ENCODE results near the gene KIF12. TPM values are rescaled to one million over a fixed set of nuclear protein-coding genes. Genes with fewer than 3 reads are reported as not detected.

KIF12 gene
- total and polyA plus RNA-seq, 2 experiments from 2014 or later: 39.9 to 97.3 TPM

DNA sequence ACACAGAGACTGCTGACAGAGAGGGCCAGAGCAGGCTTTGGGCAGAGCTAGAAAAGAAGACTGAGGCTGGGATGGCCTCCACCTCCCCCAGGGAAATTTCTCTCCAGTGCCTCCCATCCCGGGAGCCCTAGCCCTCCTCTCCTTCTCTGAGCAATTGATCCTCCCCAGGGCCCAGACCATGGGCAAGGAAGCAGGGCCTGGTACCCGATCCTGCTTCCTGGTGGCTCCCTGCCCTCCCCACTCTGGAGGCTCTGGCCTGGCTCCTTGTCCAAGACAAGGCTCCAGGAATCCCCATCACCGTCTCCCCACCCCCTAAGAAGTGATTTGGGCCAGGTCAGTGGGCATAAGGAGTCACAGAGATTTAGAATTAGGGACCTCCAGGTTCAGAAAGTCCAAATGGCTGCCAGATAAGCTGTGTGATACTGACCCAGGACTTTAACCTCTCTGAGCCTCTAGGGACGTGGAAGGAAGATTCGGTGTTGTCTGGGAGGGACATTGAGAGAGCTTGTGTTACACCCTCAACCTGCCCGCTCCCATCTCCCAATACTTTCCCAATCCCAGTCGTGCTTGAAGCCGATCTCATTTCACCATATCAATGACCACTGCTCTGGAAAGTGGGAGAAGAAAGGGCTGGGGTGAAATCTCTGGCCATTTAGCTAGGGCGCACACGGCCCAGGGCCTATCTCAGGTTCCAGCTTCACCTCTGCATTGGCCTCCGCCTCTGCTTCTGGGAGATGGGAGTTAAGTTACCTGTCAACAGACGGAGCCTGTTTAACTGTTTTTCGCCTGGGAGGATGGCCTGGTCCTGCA, 25.8 kb upstream of the KIF12 start:
- H3K4me1 ChIP-seq (ENCODE audit: insufficient read depth): peaks cover 36% of the 10 kb centered on the region
- no peak overlapping the region for H2AFZ ChIP-seq
- H3K9me3 ChIP-seq (ENCODE audit: low read depth): no peaks in the 10 kb centered on the region
- TF ChIP-seq EZH2phosphoT487 (IDR thresholded peaks at IDR 0.05; ENCODE audit: low read depth, severe bottlenecking, unreplicated experiment) (no peak), EZH2 (IDR thresholded peaks at IDR 0.05; ENCODE audit: borderline replicate concordance) (no peak)
- TF ChIP-seq, protein P1, sequence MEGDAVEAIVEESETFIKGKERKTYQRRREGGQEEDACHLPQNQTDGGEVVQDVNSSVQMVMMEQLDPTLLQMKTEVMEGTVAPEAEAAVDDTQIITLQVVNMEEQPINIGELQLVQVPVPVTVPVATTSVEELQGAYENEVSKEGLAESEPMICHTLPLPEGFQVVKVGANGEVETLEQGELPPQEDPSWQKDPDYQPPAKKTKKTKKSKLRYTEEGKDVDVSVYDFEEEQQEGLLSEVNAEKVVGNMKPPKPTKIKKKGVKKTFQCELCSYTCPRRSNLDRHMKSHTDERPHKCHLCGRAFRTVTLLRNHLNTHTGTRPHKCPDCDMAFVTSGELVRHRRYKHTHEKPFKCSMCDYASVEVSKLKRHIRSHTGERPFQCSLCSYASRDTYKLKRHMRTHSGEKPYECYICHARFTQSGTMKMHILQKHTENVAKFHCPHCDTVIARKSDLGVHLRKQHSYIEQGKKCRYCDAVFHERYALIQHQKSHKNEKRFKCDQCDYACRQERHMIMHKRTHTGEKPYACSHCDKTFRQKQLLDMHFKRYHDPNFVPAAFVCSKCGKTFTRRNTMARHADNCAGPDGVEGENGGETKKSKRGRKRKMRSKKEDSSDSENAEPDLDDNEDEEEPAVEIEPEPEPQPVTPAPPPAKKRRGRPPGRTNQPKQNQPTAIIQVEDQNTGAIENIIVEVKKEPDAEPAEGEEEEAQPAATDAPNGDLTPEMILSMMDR (IDR thresholded peaks at IDR 0.05; ENCODE audit: poor library complexity): no peak
- H3K4me2 ChIP-seq: no peak overlapping the region
- H3K9me2 ChIP-seq (replicated peaks; ENCODE audit: insufficient read depth): no peaks in the 10 kb centered on the region
- DNase-seq (ENCODE audit: low spot score): no peak
- no peaks in the 10 kb centered on the region for H4K20me1 ChIP-seq (ENCODE audit: insufficient read depth, poor library complexity, severe bottlenecking)
- 83% methylated on average over 13 of the region's 13 CpGs for WGBS (ENCODE audit: low lambda C conversion rate, missing lambda C conversion rate)
- H3K27me3 ChIP-seq: no peaks in the 10 kb centered on the region
- H3K4me3 ChIP-seq: no peak overlapping the region
- H3K79me2 ChIP-seq: no peaks in the 10 kb centered on the region
- no peak overlapping the region for H3K27ac ChIP-seq
- H3K36me3 ChIP-seq (replicated peaks; ENCODE audit: insufficient read depth, low read depth): no peaks in the 10 kb centered on the region

DNA sequence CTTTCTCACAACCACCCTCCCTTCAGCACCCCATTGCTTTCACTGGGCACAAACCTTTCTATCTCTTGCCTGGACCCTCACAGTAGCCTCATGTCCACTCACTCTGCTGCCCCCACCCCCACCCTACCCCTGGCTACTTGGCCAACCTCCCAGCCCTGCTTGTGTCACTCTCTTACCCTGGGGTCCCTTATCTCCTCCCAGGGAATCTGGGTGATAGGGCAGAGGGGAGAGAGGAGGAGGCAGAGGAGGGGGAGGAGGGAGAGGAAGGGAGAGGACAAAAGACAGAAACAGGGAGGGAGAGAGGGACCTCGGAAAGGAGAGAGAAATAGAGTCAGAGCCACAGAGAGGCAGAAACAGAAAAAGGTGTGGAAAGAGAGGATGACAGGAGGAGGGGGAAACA, 25.0 kb upstream of the KIF12 start:
- Histone ChIP-seq H3K79me2 (no peaks in the 10 kb centered on the region), H3K9me3 (ENCODE audit: low read depth) (no peaks in the 10 kb centered on the region), H2AFZ (no peak overlapping the region), H3K27ac (no peak overlapping the region), H3K4me2 (no peak overlapping the region), H3K4me1 (ENCODE audit: insufficient read depth) (peaks cover 42% of the 10 kb centered on the region), H3K36me3 (replicated peaks; ENCODE audit: insufficient read depth, low read depth) (no peaks in the 10 kb centered on the region), H3K9me2 (replicated peaks; ENCODE audit: insufficient read depth) (no peaks in the 10 kb centered on the region), H4K20me1 (ENCODE audit: insufficient read depth, poor library complexity, severe bottlenecking) (no peaks in the 10 kb centered on the region), H3K27me3 (no peaks in the 10 kb centered on the region), H3K4me3 (no peak overlapping the region)
- no peak for DNase-seq (ENCODE audit: low spot score)
- no peak for TF ChIP-seq EZH2 (IDR thresholded peaks at IDR 0.05; ENCODE audit: borderline replicate concordance)
- TF ChIP-seq, protein P1 (IDR thresholded peaks at IDR 0.05; ENCODE audit: poor library complexity): no peak
- no peak for TF ChIP-seq EZH2phosphoT487 (IDR thresholded peaks at IDR 0.05; ENCODE audit: low read depth, severe bottlenecking, unreplicated experiment)
- WGBS (ENCODE audit: low lambda C conversion rate, missing lambda C conversion rate): 50% methylated on average over 1 of the region's 1 CpG

DNA sequence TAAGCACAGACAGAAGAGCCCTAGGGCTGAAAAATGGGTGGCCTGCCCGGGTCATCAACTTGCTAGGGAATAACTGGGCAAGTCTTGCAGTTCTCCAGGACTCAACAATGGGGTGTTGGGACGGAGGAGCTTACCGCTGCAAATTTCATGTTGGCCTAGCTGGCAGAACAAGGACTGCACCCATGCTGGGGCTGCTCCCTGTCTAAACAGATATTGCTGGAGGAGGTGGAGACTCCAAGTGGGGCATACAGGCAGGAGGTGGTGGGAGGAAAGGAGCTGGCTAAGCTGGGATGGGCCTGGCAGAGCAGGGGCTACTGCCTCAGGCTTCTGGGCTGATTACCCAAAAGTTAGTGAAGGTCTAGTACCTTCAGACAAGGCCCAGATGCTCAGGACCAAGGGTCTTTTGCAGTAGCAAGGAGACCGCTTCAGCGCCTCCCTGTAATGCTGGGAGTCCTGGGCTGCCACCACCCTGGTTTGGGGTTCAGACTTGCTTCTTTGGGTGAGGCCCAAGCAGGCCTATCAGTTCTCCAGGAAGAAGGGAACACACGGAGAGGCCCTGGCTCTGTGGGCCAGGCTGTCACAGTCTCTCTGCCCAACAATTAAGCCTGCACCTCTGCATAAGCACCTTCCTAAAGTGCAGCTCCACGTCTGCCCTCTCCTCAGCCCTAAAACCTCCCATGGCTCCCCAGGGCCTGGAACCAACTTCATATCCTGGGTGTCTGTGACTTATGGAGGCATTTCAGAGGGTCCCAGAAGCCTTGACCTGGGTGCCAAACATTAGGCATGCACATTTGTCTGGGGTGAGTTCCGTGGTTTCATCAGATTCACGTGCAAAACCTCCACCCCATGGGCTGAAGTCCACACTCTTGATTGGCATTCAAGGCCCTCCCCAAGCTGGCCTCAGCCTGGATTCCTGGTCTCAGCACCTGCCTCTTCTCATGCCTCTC, 24.2 kb upstream of the KIF12 start:
- Histone ChIP-seq H4K20me1 (ENCODE audit: insufficient read depth, poor library complexity, severe bottlenecking) (no peaks in the 10 kb centered on the region), H2AFZ (no peak overlapping the region), H3K4me1 (ENCODE audit: insufficient read depth) (peaks cover 50% of the 10 kb centered on the region), H3K9me2 (replicated peaks; ENCODE audit: insufficient read depth) (no peaks in the 10 kb centered on the region), H3K27ac (peak overlapping the region; percentile 74), H3K36me3 (replicated peaks; ENCODE audit: insufficient read depth, low read depth) (no peaks in the 10 kb centered on the region), H3K79me2 (no peaks in the 10 kb centered on the region), H3K9me3 (ENCODE audit: low read depth) (no peaks in the 10 kb centered on the region), H3K4me3 (no peak overlapping the region), H3K4me2 (no peak overlapping the region), H3K27me3 (no peaks in the 10 kb centered on the region)
- WGBS (ENCODE audit: low lambda C conversion rate, missing lambda C conversion rate): 83% methylated on average over 9 of the region's 9 CpGs
- TF ChIP-seq EZH2phosphoT487 (IDR thresholded peaks at IDR 0.05; ENCODE audit: low read depth, severe bottlenecking, unreplicated experiment): no peak
- TF ChIP-seq EZH2 (IDR thresholded peaks at IDR 0.05; ENCODE audit: borderline replicate concordance): no peak
- TF ChIP-seq, protein P1 (IDR thresholded peaks at IDR 0.05; ENCODE audit: poor library complexity): no peak
- DNase-seq (ENCODE audit: low spot score): no peak
